ENCODE measurements around the gene LENG1.

- TF ChIP-seq CTCF (IDR thresholded peaks at IDR 0.05; ENCODE audit: low read depth, low read length): no peak
- TF ChIP-seq POLR2A (IDR thresholded peaks at IDR 0.05; ENCODE audit: extremely low read depth, insufficient read length): no peak
Measured at GRCh38 chr19:54183431-54183830, 23.9 kb upstream of the LENG1 start.
